Upper lobe of left lung (tissue), 6 donors: ENCODE results near the gene GNL2. TPM values are rescaled to one million over a fixed set of nuclear protein-coding genes. Genes with fewer than 3 reads are reported as not detected.

ENCODE experiments used
- ATAC-seq, 2 donors: fragments of 200-7000 bp; cut with Tn5 transposase; one replicate each; pipeline ENCODE4 v1.9.1; 2022; ENCODE audit warnings: mild to moderate bottlenecking in 2 of 2, moderate library complexity in 2 of 2; ENCODE audit not compliant: low FRiP score in 2 of 2
- DNase-seq, 2 donors: peaks; one replicate each; pipeline ENCODE4 v3.0.0-alpha.2; 2019 to 2020
- H3K27ac ChIP-seq, 4 donors: fragments of 200-600 bp; sonication (generic); one replicate each; pipeline ENCODE4 v1.5.1; 2016 to 2019
- H3K27me3 ChIP-seq, 4 donors: fragments of 200-600 bp; sonication (generic); one replicate each; pipeline ENCODE4 v1.5.1; 2017 to 2019
- H3K36me3 ChIP-seq, 4 donors: fragments of 200-600 bp; sonication (generic); one replicate each; pipeline ENCODE4 v1.5.1; 2016 to 2019
- H3K4me1 ChIP-seq, 4 donors: fragments of 200-600 bp; sonication (generic); one replicate each; pipeline ENCODE4 v1.5.1; 2018 to 2019
- H3K4me3 ChIP-seq, 4 donors: fragments of 200-600 bp; sonication (generic); one replicate each; pipeline ENCODE4 v1.5.1; 2017 to 2019; ENCODE audit warnings: mild to moderate bottlenecking in 2 of 4, moderate library complexity in 1 of 4
- H3K9me3 ChIP-seq, 4 donors: fragments of 200-600 bp; sonication (generic); one replicate each; pipeline ENCODE4 v1.5.1; 2018 to 2019
- CTCF ChIP-seq, 6 experiments: fragments of 450-650 bp in 4 of 6; fragments of 200-600 bp in 2 of 6; sonication (generic) in 2 of 6; IDR thresholded peaks; one replicate each; pipeline ENCODE4 v1.5.1; 2016 to 2019; ENCODE audit warnings: antibody characterized with exemption in 6 of 6
- EP300 ChIP-seq, 4 donors: sonication (generic); formaldehyde crosslinking; IDR thresholded peaks; one replicate each; pipeline ENCODE4 v1.5.1; 2017; ENCODE audit warnings: antibody characterized with exemption in 4 of 4, control low read depth in 2 of 4
- POLR2A ChIP-seq, 4 donors: fragments of 450-650 bp; IDR thresholded peaks; one replicate each; pipeline ENCODE4 v1.5.1; 2016 to 2017; ENCODE audit warnings: antibody characterized with exemption in 4 of 4, mild to moderate bottlenecking in 2 of 4
- POLR2AphosphoS5 ChIP-seq, 2 donors: sonication (generic); formaldehyde crosslinking; IDR thresholded peaks; one replicate each; pipeline ENCODE4 v1.5.1; 2017; ENCODE audit warnings: antibody characterized with exemption in 2 of 2
- WGBS, 2 donors: methylation state at CpG; one replicate each; pipeline ENCODE4 v1.1.5; 2017 to 2018; 5-methylcytosine and 5-hydroxymethylcytosine counted together
- total RNA-seq, 6 donors: library from RNA; depleted of rRNA in 4 of 6; stranded (reverse); fragments of >200 nt in 4 of 6; gene quantifications; one replicate each; pipeline versions ENCODE4 v1.1.0 to v1.2.1, GENCODE V29; 2016 to 2021
- donor health status: DM: no; HTN: no; CAD: no; lungs with moderate emphysema.
- donor health status: DM: no; HTN: yes; CAD: no; lungs with severe emphysema.

GNL2 gene
- total RNA-seq, 6 donors from 2014 or later, result 28.3 to 56.2 (median 40.3) TPM

- no peak overlapping the region for H3K27ac ChIP-seq
- 75 to 79% methylated on average over 7 of the region's 7 CpGs for WGBS, 2 donors
- no peak overlapping the region for H3K4me3 ChIP-seq
- no peak for TF ChIP-seq POLR2A (IDR thresholded peaks at IDR 0.05)
- no peak for TF ChIP-seq EP300 (IDR thresholded peaks at IDR 0.05)
- TF ChIP-seq POLR2AphosphoS5 (IDR thresholded peaks at IDR 0.05), result no peak
- no peak for TF ChIP-seq CTCF (IDR thresholded peaks at IDR 0.05)
- H3K27me3 ChIP-seq, result no peaks in the 10 kb centered on the region
- no peaks in the 10 kb centered on the region for H3K4me1 ChIP-seq
- H3K9me3 ChIP-seq, result no peaks in the 10 kb centered on the region
- DNase-seq (no peak), ATAC-seq (no peak)
- peaks cover 28 to 100% (median 81%) of the 10 kb centered on the region in 4 donors for H3K36me3 ChIP-seq
These were observed 20.8 kb downstream of the GNL2 start for GRCh38 chr1:37574834-37575480.

- ATAC-seq (no peak), DNase-seq (no peak)
- Histone ChIP-seq H3K27ac (no peak overlapping the region), H3K27me3 (no peaks in the 10 kb centered on the region), H3K36me3 (peaks cover 57 to 100% (median 88%) of the 10 kb centered on the region in 4 donors), H3K9me3 (no peaks in the 10 kb centered on the region), H3K4me1 (no peaks in the 10 kb centered on the region), H3K4me3 (no peak overlapping the region)
- 87 to 95% methylated on average over 3 of the region's 3 CpGs for WGBS, 2 donors
- TF ChIP-seq POLR2A (IDR thresholded peaks at IDR 0.05) (no peak), EP300 (IDR thresholded peaks at IDR 0.05) (no peak), CTCF (IDR thresholded peaks at IDR 0.05) (no peak), POLR2AphosphoS5 (IDR thresholded peaks at IDR 0.05) (no peak)
These were observed 25.0 kb downstream of the GNL2 start for GRCh38 chr1:37570528-37571334.

GRCh38 chr1:37567023-37567422 lies 28.7 kb downstream of the GNL2 start:
- Histone ChIP-seq H3K4me3 (no peak overlapping the region), H3K27me3 (no peaks in the 10 kb centered on the region), H3K36me3 (peaks cover 33 to 94% (median 72%) of the 10 kb centered on the region in 4 donors), H3K4me1 (no peaks in the 10 kb centered on the region), H3K27ac (no peak overlapping the region), H3K9me3 (no peaks in the 10 kb centered on the region)
- DNase-seq (no peak), ATAC-seq (no peak)
- no peak for TF ChIP-seq EP300 (IDR thresholded peaks at IDR 0.05)
- TF ChIP-seq POLR2A (IDR thresholded peaks at IDR 0.05), result no peak
- no peak for TF ChIP-seq POLR2AphosphoS5 (IDR thresholded peaks at IDR 0.05)
- TF ChIP-seq CTCF (IDR thresholded peaks at IDR 0.05), result no peak
- WGBS, 2 donors, result 81 to 91% methylated on average over 3 of the region's 3 CpGs

- H3K9me3 ChIP-seq, result no peaks in the 10 kb centered on the region
- TF ChIP-seq EP300 (IDR thresholded peaks at IDR 0.05), result no peak
- no peak for TF ChIP-seq CTCF (IDR thresholded peaks at IDR 0.05)
- TF ChIP-seq POLR2AphosphoS5 (IDR thresholded peaks at IDR 0.05), result no peak
- no peak for TF ChIP-seq POLR2A (IDR thresholded peaks at IDR 0.05)
- peaks cover 0 to 4% (median 0%) of the 10 kb centered on the region in 4 donors for H3K4me1 ChIP-seq
- ATAC-seq, result no peak
- no peak overlapping the region for H3K4me3 ChIP-seq
- no peak for DNase-seq
- H3K36me3 ChIP-seq, result peaks cover 31 to 78% (median 59%) of the 10 kb centered on the region in 4 donors
- no peaks in the 10 kb centered on the region for H3K27me3 ChIP-seq
- H3K27ac ChIP-seq, result no peak overlapping the region
These were observed 30.8 kb downstream of the GNL2 start for GRCh38 chr1:37564892-37565291.
